ENCODE measurements around the gene TEX48. TPM values are rescaled to one million over a fixed set of nuclear protein-coding genes. Genes with fewer than 3 reads are reported as not detected.

Gene TEX48
- total RNA-seq, 3 donors from 2014 or later: not detected

DNA sequence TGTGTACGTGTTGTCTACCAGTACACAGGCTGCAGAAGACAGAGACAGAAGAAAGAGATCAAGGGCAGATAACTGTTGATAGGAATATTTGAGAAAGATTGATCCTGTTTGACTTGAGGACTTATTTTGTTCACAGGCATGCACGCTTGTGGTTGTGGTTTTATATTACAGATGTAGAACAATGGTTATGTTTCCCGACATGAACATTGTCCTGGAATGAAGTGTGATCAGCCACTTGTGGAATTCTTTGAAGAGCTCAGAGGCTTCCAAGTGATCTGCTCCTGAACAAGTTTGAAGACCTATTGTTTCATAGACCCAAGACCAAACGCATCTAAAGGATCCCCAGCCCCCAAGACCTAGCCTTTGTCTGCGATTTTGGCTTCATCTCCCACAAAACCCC, 38.1 kb downstream of the TEX48 start:
- TF ChIP-seq POLR2AphosphoS5 (IDR thresholded peaks at IDR 0.05) (no peak), POLR2A (IDR thresholded peaks at IDR 0.05) (no peak)
- TF ChIP-seq, protein P1, sequence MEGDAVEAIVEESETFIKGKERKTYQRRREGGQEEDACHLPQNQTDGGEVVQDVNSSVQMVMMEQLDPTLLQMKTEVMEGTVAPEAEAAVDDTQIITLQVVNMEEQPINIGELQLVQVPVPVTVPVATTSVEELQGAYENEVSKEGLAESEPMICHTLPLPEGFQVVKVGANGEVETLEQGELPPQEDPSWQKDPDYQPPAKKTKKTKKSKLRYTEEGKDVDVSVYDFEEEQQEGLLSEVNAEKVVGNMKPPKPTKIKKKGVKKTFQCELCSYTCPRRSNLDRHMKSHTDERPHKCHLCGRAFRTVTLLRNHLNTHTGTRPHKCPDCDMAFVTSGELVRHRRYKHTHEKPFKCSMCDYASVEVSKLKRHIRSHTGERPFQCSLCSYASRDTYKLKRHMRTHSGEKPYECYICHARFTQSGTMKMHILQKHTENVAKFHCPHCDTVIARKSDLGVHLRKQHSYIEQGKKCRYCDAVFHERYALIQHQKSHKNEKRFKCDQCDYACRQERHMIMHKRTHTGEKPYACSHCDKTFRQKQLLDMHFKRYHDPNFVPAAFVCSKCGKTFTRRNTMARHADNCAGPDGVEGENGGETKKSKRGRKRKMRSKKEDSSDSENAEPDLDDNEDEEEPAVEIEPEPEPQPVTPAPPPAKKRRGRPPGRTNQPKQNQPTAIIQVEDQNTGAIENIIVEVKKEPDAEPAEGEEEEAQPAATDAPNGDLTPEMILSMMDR (IDR thresholded peaks at IDR 0.05): no peak
- no peaks in the 10 kb centered on the region for H3K27me3 ChIP-seq
- no peak for DNase-seq (ENCODE audit: low spot score in 2 of 2)
- intact Hi-C loops (cut with DNase I; ENCODE audit: low total_unique reads): no loop called here
- no peaks in the 10 kb centered on the region for H3K9me3 ChIP-seq
- no peaks in the 10 kb centered on the region for H3K36me3 ChIP-seq
- no peaks in the 10 kb centered on the region for H3K4me1 ChIP-seq
- H3K27ac ChIP-seq: no peak overlapping the region
- H3K4me3 ChIP-seq: no peak overlapping the region

- intact Hi-C loops (cut with DNase I; ENCODE audit: low total_unique reads): no loop called here
- DNase-seq (ENCODE audit: low spot score in 2 of 2): no peak
- Histone ChIP-seq H3K4me3 (no peak overlapping the region), H3K36me3 (no peaks in the 10 kb centered on the region), H3K27me3 (no peaks in the 10 kb centered on the region), H3K4me1 (no peaks in the 10 kb centered on the region), H3K27ac (no peak overlapping the region), H3K9me3 (no peaks in the 10 kb centered on the region)
- TF ChIP-seq POLR2A (IDR thresholded peaks at IDR 0.05) (no peak), POLR2AphosphoS5 (IDR thresholded peaks at IDR 0.05) (no peak)
Observed at GRCh38 chr9:114643001-114643400, 39.0 kb downstream of the TEX48 start.

DNA sequence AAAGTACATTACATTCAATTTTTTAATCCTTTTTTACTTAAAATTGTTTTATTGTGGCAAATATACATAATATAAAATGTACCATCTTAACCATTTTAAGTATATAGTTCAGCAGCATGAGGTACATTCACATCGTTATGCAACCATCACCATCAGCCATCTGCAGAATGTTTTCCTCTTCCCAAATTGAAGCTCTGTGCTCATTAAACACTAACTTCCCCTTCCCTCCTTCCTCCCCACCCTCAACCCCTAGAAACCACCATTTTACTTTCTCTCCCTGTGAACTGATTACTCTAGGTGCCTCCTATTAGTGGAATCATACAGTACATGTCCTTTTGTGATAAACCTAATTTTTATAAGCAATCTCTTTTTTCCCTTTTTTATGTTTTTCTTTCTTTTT, 40.0 kb downstream of the TEX48 start:
- Histone ChIP-seq H3K36me3 (no peaks in the 10 kb centered on the region), H3K27me3 (no peaks in the 10 kb centered on the region), H3K9me3 (no peaks in the 10 kb centered on the region), H3K27ac (no peak overlapping the region), H3K4me1 (no peaks in the 10 kb centered on the region), H3K4me3 (no peak overlapping the region)
- TF ChIP-seq, protein P1 (IDR thresholded peaks at IDR 0.05): no peak
- TF ChIP-seq POLR2A (IDR thresholded peaks at IDR 0.05) (no peak), POLR2AphosphoS5 (IDR thresholded peaks at IDR 0.05) (no peak)
- intact Hi-C loops (cut with DNase I; ENCODE audit: low total_unique reads): no loop called here
- no peak for DNase-seq (ENCODE audit: low spot score in 2 of 2)

DNA sequence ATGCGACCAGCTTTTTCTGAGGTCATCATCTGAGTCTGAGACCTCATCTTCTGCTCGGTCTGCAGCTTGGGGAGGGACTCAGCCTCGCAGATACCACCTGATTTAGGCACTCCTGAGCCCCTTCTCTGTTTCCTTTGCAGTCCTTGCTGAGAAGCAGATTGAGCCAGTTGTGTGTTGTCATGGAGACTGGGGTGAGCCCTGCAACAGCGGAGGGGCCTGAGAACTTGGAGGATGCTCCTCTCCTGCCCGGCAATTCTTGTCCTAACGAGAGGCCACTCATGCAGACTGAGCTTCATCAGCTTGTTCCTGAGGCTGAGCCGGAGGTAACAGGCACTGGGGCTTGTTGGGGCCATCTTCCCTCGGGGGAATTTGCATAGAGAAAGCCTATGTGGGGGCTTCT, 43.6 kb downstream of the TEX48 start:
- H3K27me3 ChIP-seq: no peaks in the 10 kb centered on the region
- no peaks in the 10 kb centered on the region for H3K36me3 ChIP-seq
- no peaks in the 10 kb centered on the region for H3K9me3 ChIP-seq
- no peak overlapping the region for H3K4me3 ChIP-seq
- TF ChIP-seq, protein P1 (IDR thresholded peaks at IDR 0.05): no peak
- TF ChIP-seq POLR2A (IDR thresholded peaks at IDR 0.05) (no peak), POLR2AphosphoS5 (IDR thresholded peaks at IDR 0.05) (no peak)
- H3K27ac ChIP-seq: no peak overlapping the region
- intact Hi-C loops (cut with DNase I; ENCODE audit: low total_unique reads): no loop called here
- no peak for DNase-seq (ENCODE audit: low spot score in 2 of 2)
- no peaks in the 10 kb centered on the region for H3K4me1 ChIP-seq

GRCh38 chr9:114634387-114634786, 47.6 kb downstream of the TEX48 start:
- H3K9me3 ChIP-seq: no peaks in the 10 kb centered on the region
- H3K36me3 ChIP-seq: no peaks in the 10 kb centered on the region
- H3K27ac ChIP-seq: no peak overlapping the region
- no peak for DNase-seq (ENCODE audit: low spot score in 2 of 2)
- H3K27me3 ChIP-seq: no peaks in the 10 kb centered on the region
- intact Hi-C loops (cut with DNase I; ENCODE audit: low total_unique reads): no loop called here
- TF ChIP-seq POLR2AphosphoS5 (IDR thresholded peaks at IDR 0.05) (no peak), POLR2A (IDR thresholded peaks at IDR 0.05) (no peak)
- TF ChIP-seq, protein P1 (IDR thresholded peaks at IDR 0.05): no peak
- H3K4me1 ChIP-seq: no peaks in the 10 kb centered on the region
- no peak overlapping the region for H3K4me3 ChIP-seq
